Keratinocyte (primary cell): ENCODE data around the gene AGAP1. TPM values are rescaled to one million over a fixed set of nuclear protein-coding genes. Genes with fewer than 3 reads are reported as not detected.
A peak's percentile ranks its signal among the peaks of the same experiment; 100 is the strongest.

Source experiments
- DNase-seq: peaks from one replicate; pipeline ENCODE4 v3.0.0-alpha.2; 2011; ENCODE audit warnings: low read depth, missing footprints, low spot score
- FAIRE-seq: peaks from 2 replicates; lab custom pipeline; 2011; peaks lifted over from hg19 to GRCh38; lab: Jason Lieb, UNC
- H2AFZ ChIP-seq: 2 replicates; pipeline ENCODE4 v1.6.0; 2012; ENCODE audit warnings: low read length, control low read depth, inconsistent platforms; ENCODE audit not compliant: control insufficient read depth
- H3K27ac ChIP-seq: 2 replicates; pipeline ENCODE4 v1.5.1; 2011; ENCODE audit warnings: low read length; ENCODE audit not compliant: control insufficient read depth, insufficient read depth
- H3K27me3 ChIP-seq: 3 replicates; pipeline ENCODE4 v1.6.0; 2011; ENCODE audit warnings: low read length; ENCODE audit not compliant: control insufficient read depth, insufficient read depth; ENCODE audit errors: extremely low read depth
- H3K36me3 ChIP-seq, 2 experiments: 2 replicates in 1 of 2; 3 replicates in 1 of 2; pipeline ENCODE4 v1.5.1; 2011; ENCODE audit warnings: low read length in 2 of 2, mild to moderate bottlenecking in 1 of 2; ENCODE audit not compliant: control insufficient read depth in 2 of 2, insufficient read depth in 2 of 2; ENCODE audit errors: extremely low read depth in 1 of 2
- H3K4me1 ChIP-seq: 3 replicates; pipeline ENCODE4 v1.5.1; 2011; ENCODE audit warnings: low read length; ENCODE audit not compliant: control insufficient read depth, insufficient read depth; ENCODE audit errors: extremely low read depth
- H3K4me2 ChIP-seq: 3 replicates; pipeline ENCODE4 v1.6.0; 2011; ENCODE audit warnings: low read depth, low read length; ENCODE audit not compliant: control insufficient read depth, insufficient read depth; ENCODE audit errors: extremely low read depth
- H3K4me3 ChIP-seq, 3 experiments: fragments of 200-600 bp in 1 of 3; sonication (generic) in 1 of 3; 2 replicates in 2 of 3; 3 replicates in 1 of 3; pipeline ENCODE4 v1.5.1; 2011 to 2016; ENCODE audit warnings: low read length in 3 of 3, mild to moderate bottlenecking in 3 of 3, control low read depth in 2 of 3, inconsistent platforms in 1 of 3, low read depth in 1 of 3, mixed read lengths in 1 of 3, mixed run types in 1 of 3, moderate library complexity in 1 of 3; ENCODE audit not compliant: control insufficient read depth in 2 of 3, insufficient read depth in 2 of 3; ENCODE audit errors: extremely low read depth in 1 of 3
- H3K79me2 ChIP-seq: 2 replicates; pipeline ENCODE4 v1.6.0; 2012; ENCODE audit warnings: low read length; ENCODE audit not compliant: control insufficient read depth, insufficient read depth
- H3K9ac ChIP-seq: 3 replicates; pipeline ENCODE4 v1.6.0; 2011; ENCODE audit warnings: low read length; ENCODE audit not compliant: control insufficient read depth, insufficient read depth; ENCODE audit errors: extremely low read depth
- H3K9me1 ChIP-seq: 3 replicates; pipeline ENCODE4 v1.6.0; 2011; ENCODE audit warnings: low read length; ENCODE audit not compliant: control insufficient read depth, insufficient read depth; ENCODE audit errors: extremely low read depth
- H3K9me3 ChIP-seq: 2 replicates; pipeline ENCODE4 v1.5.1; 2012; ENCODE audit warnings: low read depth, low read length; ENCODE audit not compliant: control insufficient read depth
- H4K20me1 ChIP-seq: 3 replicates; pipeline ENCODE4 v1.6.0; 2011; ENCODE audit warnings: low read length; ENCODE audit not compliant: control insufficient read depth, insufficient read depth; ENCODE audit errors: extremely low read depth
- CTCF ChIP-seq, 3 experiments: IDR thresholded peaks in 1 of 3; conservative IDR thresholded peaks in 1 of 3; optimal IDR thresholded peaks in 1 of 3; 2 replicates in 2 of 3; 3 replicates in 1 of 3; pipeline versions ENCODE3 to v1.5.1; 2011; ENCODE audit warnings: low read length in 3 of 3, mild to moderate bottlenecking in 3 of 3, moderate library complexity in 2 of 3, control low read depth in 1 of 3, inconsistent platforms in 1 of 3; ENCODE audit not compliant: insufficient read depth in 2 of 3; ENCODE audit errors: extremely low read depth in 1 of 3
- EZH2 ChIP-seq: IDR thresholded peaks from one replicate; pipeline ENCODE4 v1.6.1; 2012; ENCODE audit warnings: inconsistent platforms, mild to moderate bottlenecking, low read length, moderate library complexity
- dilution Hi-C: fragments of 300-500 bp; cut with MboI; formaldehyde crosslinking; loops from one replicate; pipeline ENCODE4 v1.7.0; 2020; ENCODE audit warnings: low sequenced_read_pairs; ENCODE audit not compliant: extremely low pct_ligation_motif_present
- polyA plus RNA-seq, 5 experiments: library from polyadenylated mRNA; depleted of rRNA in 3 of 5; stranded (reverse) in 3 of 5; stranded (forward) in 1 of 5; unstranded in 1 of 5; fragments of >200 nt; gene quantifications; 1 replicate in 1 of 5; 2 replicates in 3 of 5; 3 replicates in 1 of 5; pipeline versions ENCODE4 v1.2.1 to v1.2.3, GENCODE V29; 2011 to 2012; ENCODE audit warnings: missing spikeins in 2 of 5, low read depth in 1 of 5, low replicate concordance in 1 of 5

The AGAP1 gene
- polyA plus RNA-seq, 1 donor (not counting 4 experiments of a cell fraction or from before 2014, with no cell fraction given): 12.6 TPM

GRCh38 chr2:235849489-235849888 lies 355.6 kb downstream of the AGAP1 start:
- Histone ChIP-seq H3K4me1 (no peaks in the 10 kb centered on the region), H3K9me3 (no peaks in the 10 kb centered on the region), H3K9me1 (no peaks in the 10 kb centered on the region), H3K4me2 (no peak overlapping the region), H3K9ac (no peak overlapping the region), H3K4me3 (no peak overlapping the region), H3K79me2 (no peaks in the 10 kb centered on the region), H4K20me1 (no peaks in the 10 kb centered on the region), H2AFZ (no peak overlapping the region), H3K27ac (no peak overlapping the region), H3K36me3 (no peaks in the 10 kb centered on the region), H3K27me3 (no peaks in the 10 kb centered on the region)
- dilution Hi-C loops: no loop called here
- DNase-seq: no peak
- FAIRE-seq: no peak
- TF ChIP-seq EZH2 (no peak), CTCF (optimal IDR thresholded peaks at IDR 0.05 in 1 of 3, IDR thresholded peaks at IDR 0.05 in 1 of 3, conservative IDR thresholded peaks at IDR 0.05 in 1 of 3; ENCODE audit: extremely low read depth in 1 of 3, insufficient read depth in 2 of 3, low read length in 3 of 3) (peak in 1 of 3 experiments; percentile 12)

GRCh38 chr2:235850289-235850688 lies 356.4 kb downstream of the AGAP1 start:
- no peak for DNase-seq
- no peak overlapping the region for H3K9ac ChIP-seq
- TF ChIP-seq EZH2: no peak
- no peak for TF ChIP-seq CTCF (optimal IDR thresholded peaks at IDR 0.05 in 1 of 3, IDR thresholded peaks at IDR 0.05 in 1 of 3, conservative IDR thresholded peaks at IDR 0.05 in 1 of 3; ENCODE audit: extremely low read depth in 1 of 3, insufficient read depth in 2 of 3, low read length in 3 of 3)
- H3K4me1 ChIP-seq: no peaks in the 10 kb centered on the region
- H3K9me1 ChIP-seq: no peaks in the 10 kb centered on the region
- no peaks in the 10 kb centered on the region for H3K36me3 ChIP-seq
- H2AFZ ChIP-seq: no peak overlapping the region
- no peaks in the 10 kb centered on the region for H3K27me3 ChIP-seq
- no peak overlapping the region for H3K4me3 ChIP-seq
- no peak for FAIRE-seq
- dilution Hi-C loops: no loop called here
- no peak overlapping the region for H3K27ac ChIP-seq
- no peak overlapping the region for H3K4me2 ChIP-seq
- H4K20me1 ChIP-seq: no peaks in the 10 kb centered on the region
- H3K9me3 ChIP-seq: no peaks in the 10 kb centered on the region
- H3K79me2 ChIP-seq: no peaks in the 10 kb centered on the region
